IMR-90 (cell line): Measurements from ENCODE around the gene NOD2. TPM values are rescaled to one million over a fixed set of nuclear protein-coding genes. Genes with fewer than 3 reads are reported as not detected.

Experiments
- ATAC-seq: fragments of 200-7000 bp; cut with Tn5 transposase; 2 replicates; pipeline ENCODE4 v1.9.1; 2020; ENCODE audit warnings: low read depth, mild to moderate bottlenecking, moderate library complexity
- BruUV-seq: library from RNA; stranded (reverse); fragments of 400-500 nt; replicated peaks from 2 replicates; lab custom pipeline; 2021; lab: Mats Ljungman, UMichigan
- CTCF ChIA-PET: fragments of 300-600 bp; formaldehyde crosslinking; extraction: SDS; loops from one replicate; lab custom pipeline; 2021; ENCODE audit warnings: antibody characterized with exemption; lab: Yijun Ruan, JAX
- POLR2A ChIA-PET: fragments of 300-600 bp; sonication (Branson Sonifier 250); formaldehyde crosslinking; loops from one replicate; lab custom pipeline; 2022; ENCODE audit warnings: antibody characterized with exemption; ENCODE audit not compliant: unreplicated experiment; lab: Charles Lee
- DNase-seq: peaks from one replicate; pipeline ENCODE4 v3.0.0; 2013
- H2AFZ ChIP-seq: replicated peaks from 2 replicates; pipeline ENCODE3; 2013; ENCODE audit warnings: low read length, mild to moderate bottlenecking; ENCODE audit not compliant: poor library complexity
- H2AK5ac ChIP-seq: 2 replicates; pipeline ENCODE4 v1.6.1; 2013; ENCODE audit warnings: low read depth, low read length, inconsistent platforms
- H2AK9ac ChIP-seq: replicated peaks from 2 replicates; pipeline ENCODE3; 2013; ENCODE audit warnings: mild to moderate bottlenecking, low read depth, low read length, moderate library complexity; ENCODE audit not compliant: poor library complexity
- H2BK120ac ChIP-seq: 2 replicates; pipeline ENCODE4 v1.6.1; 2013; ENCODE audit warnings: low read depth, low read length, inconsistent platforms
- H2BK15ac ChIP-seq: 3 replicates; pipeline ENCODE4 v1.6.1; 2013; ENCODE audit warnings: low read depth, low read length, inconsistent platforms
- H2BK20ac ChIP-seq: 2 replicates; pipeline ENCODE4 v1.6.1; 2013; ENCODE audit warnings: low read depth, mild to moderate bottlenecking, inconsistent platforms, low read length, moderate library complexity
- H2BK5ac ChIP-seq: 2 replicates; pipeline ENCODE4 v1.6.1; 2013; ENCODE audit warnings: mild to moderate bottlenecking, low read depth, low read length, inconsistent platforms; ENCODE audit not compliant: poor library complexity, severe bottlenecking
- H3K14ac ChIP-seq: replicated peaks from 2 replicates; pipeline ENCODE4 v1.6.1; 2013; ENCODE audit warnings: low read depth, low read length, inconsistent platforms
- H3K18ac ChIP-seq: 2 replicates; pipeline ENCODE4 v1.6.1; 2013; ENCODE audit warnings: low read depth, low read length, control low read depth
- H3K23ac ChIP-seq: 2 replicates; pipeline ENCODE4 v1.6.1; 2013; ENCODE audit warnings: low read depth, low read length, inconsistent platforms
- H3K27ac ChIP-seq: 2 replicates; pipeline ENCODE4 v1.5.1; 2013; ENCODE audit warnings: mild to moderate bottlenecking, control low read depth, low read length; ENCODE audit not compliant: insufficient read depth
- H3K27me3 ChIP-seq: 2 replicates; pipeline ENCODE4 v1.6.1; 2013; ENCODE audit warnings: low read length; ENCODE audit not compliant: control insufficient read depth, insufficient read depth
- H3K36me3 ChIP-seq: 2 replicates; pipeline ENCODE4 v1.6.1; 2013; ENCODE audit warnings: low read length, mixed read lengths; ENCODE audit not compliant: control insufficient read depth, insufficient read depth
- H3K4ac ChIP-seq: 2 replicates; pipeline ENCODE4 v1.6.1; 2013; ENCODE audit warnings: low read depth, low read length, inconsistent platforms
- H3K4me1 ChIP-seq: 2 replicates; pipeline ENCODE4 v1.6.1; 2013; ENCODE audit warnings: low read length, mixed read lengths; ENCODE audit not compliant: control insufficient read depth, insufficient read depth
- H3K4me2 ChIP-seq: 2 replicates; pipeline ENCODE4 v1.6.1; 2013; ENCODE audit warnings: low read depth, mild to moderate bottlenecking, control low read depth, low read length, moderate library complexity
- H3K4me3 ChIP-seq: 2 replicates; pipeline ENCODE4 v1.5.1; 2013; ENCODE audit warnings: low read depth, mild to moderate bottlenecking, control low read depth, low read length, moderate library complexity; ENCODE audit not compliant: insufficient read depth
- H3K56ac ChIP-seq: 2 replicates; pipeline ENCODE4 v1.6.1; 2013; ENCODE audit warnings: low read length, inconsistent platforms; ENCODE audit not compliant: insufficient read depth; ENCODE audit errors: extremely low read depth
- H3K79me1 ChIP-seq, 2 experiments: 2 replicates each; pipeline ENCODE4 v1.6.1; 2013; ENCODE audit warnings: low read length in 2 of 2, inconsistent platforms in 1 of 2, low read depth in 1 of 2
- H3K9ac ChIP-seq: 2 replicates; pipeline ENCODE4 v1.6.1; 2013; ENCODE audit warnings: low read depth, low read length, control low read depth
- H3K9me1 ChIP-seq: 2 replicates; pipeline ENCODE4 v1.6.1; 2013; ENCODE audit warnings: low read length, inconsistent platforms; ENCODE audit not compliant: insufficient read depth
- H3K9me3 ChIP-seq: 2 replicates; pipeline ENCODE4 v1.6.1; 2013; ENCODE audit warnings: low read length; ENCODE audit not compliant: control insufficient read depth, insufficient read depth
- H4K20me1 ChIP-seq: 2 replicates; pipeline ENCODE4 v1.6.1; 2013; ENCODE audit warnings: low read length, inconsistent platforms; ENCODE audit not compliant: insufficient read depth
- H4K5ac ChIP-seq: 2 replicates; pipeline ENCODE4 v1.6.1; 2013; ENCODE audit warnings: mild to moderate bottlenecking, low read depth, low read length, control low read depth
- H4K8ac ChIP-seq, 2 experiments: 2 replicates each; pipeline ENCODE4 v1.6.1; 2013; ENCODE audit warnings: low read depth in 2 of 2, low read length in 2 of 2, control low read depth in 1 of 2, inconsistent platforms in 1 of 2
- H4K91ac ChIP-seq: 2 replicates; pipeline ENCODE4 v1.6.1; 2013; ENCODE audit warnings: low read depth, low read length, inconsistent platforms; ENCODE audit not compliant: insufficient read depth
- BHLHE40 ChIP-seq: fragments of 150-350 bp; IDR thresholded peaks from 2 replicates; pipeline ENCODE4 v1.6.1; 2016; ENCODE audit warnings: mild to moderate bottlenecking, low read depth, low read length
- CEBPB ChIP-seq: IDR thresholded peaks from 2 replicates; pipeline ENCODE4 v1.6.1; 2012; ENCODE audit warnings: low read depth, low read length, improper control_type of control experiment
- CHD1 ChIP-seq: IDR thresholded peaks from 2 replicates; pipeline ENCODE4 v1.6.1; 2012; ENCODE audit warnings: low read depth, low read length, improper control_type of control experiment
- MAFK ChIP-seq: IDR thresholded peaks from 2 replicates; pipeline ENCODE4 v1.6.1; 2012; ENCODE audit warnings: low read depth, low read length, improper control_type of control experiment
- MAZ ChIP-seq: IDR thresholded peaks from 2 replicates; pipeline ENCODE4 v1.6.1; 2012; ENCODE audit warnings: low read depth, mild to moderate bottlenecking, low read length, improper control_type of control experiment, moderate library complexity, borderline replicate concordance
- POLR2A ChIP-seq: IDR thresholded peaks from 2 replicates; pipeline ENCODE4 v1.6.1; 2012; ENCODE audit warnings: mild to moderate bottlenecking, low read depth, low read length
- RAD21 ChIP-seq: IDR thresholded peaks from 2 replicates; pipeline ENCODE4 v1.6.1; 2012; ENCODE audit warnings: low read length, improper control_type of control experiment
- RFX5 ChIP-seq: IDR thresholded peaks from 2 replicates; pipeline ENCODE4 v1.8.0; 2012; ENCODE audit warnings: low read depth, mild to moderate bottlenecking, low read length, moderate library complexity
- SMC3 ChIP-seq: fragments of 150-350 bp; IDR thresholded peaks from 2 replicates; pipeline ENCODE4 v1.6.1; 2016; ENCODE audit warnings: low read depth, mild to moderate bottlenecking, antibody characterized with exemption, low read length, moderate library complexity
- WGBS, 2 experiments: methylation state at CpG; one replicate each; pipeline versions ENCODE4 v1.1.5 to v1.1.7; 2013; ENCODE audit warnings: missing lambda C conversion rate in 2 of 2; ENCODE audit not compliant: insufficient read length in 1 of 2; ENCODE audit errors: extremely low coverage in 2 of 2; 5-methylcytosine and 5-hydroxymethylcytosine counted together
- dilution Hi-C: fragments of 300-500 bp; cut with HindIII; formaldehyde crosslinking; loops from one replicate; pipeline ENCODE4 v1.14.3; 2018; ENCODE audit warnings: low sequenced_read_pairs; ENCODE audit not compliant: unreplicated experiment
- in situ Hi-C: fragments of 300-500 bp; cut with MboI; formaldehyde crosslinking; loops from 3 replicates; pipeline ENCODE4 v1.14.3; 2019; ENCODE audit warnings: low sequenced_read_pairs, inconsistent platforms, mixed read lengths
- intact Hi-C: fragments of 100-400 bp; cut with micrococcal nuclease; formaldehyde crosslinking; loops from 2 replicates; pipeline ENCODE4 v1.10.0; 2022
- polyA plus RNA-seq, 3 experiments: library from polyadenylated mRNA; depleted of rRNA; stranded (reverse); fragments of >200 nt; gene quantifications; 2 replicates each; pipeline ENCODE4 v1.2.3, GENCODE V29; 2012; ENCODE audit warnings: low replicate concordance in 1 of 3
- total RNA-seq: library from RNA; depleted of rRNA; stranded (reverse); fragments of >200 nt; gene quantifications from 2 replicates; pipeline ENCODE4 v1.2.3, GENCODE V29; 2012

The NOD2 gene
- total and polyA plus RNA-seq, 2 of the 4 experiments (the other 2 are of a cell fraction) = not detected

DNA sequence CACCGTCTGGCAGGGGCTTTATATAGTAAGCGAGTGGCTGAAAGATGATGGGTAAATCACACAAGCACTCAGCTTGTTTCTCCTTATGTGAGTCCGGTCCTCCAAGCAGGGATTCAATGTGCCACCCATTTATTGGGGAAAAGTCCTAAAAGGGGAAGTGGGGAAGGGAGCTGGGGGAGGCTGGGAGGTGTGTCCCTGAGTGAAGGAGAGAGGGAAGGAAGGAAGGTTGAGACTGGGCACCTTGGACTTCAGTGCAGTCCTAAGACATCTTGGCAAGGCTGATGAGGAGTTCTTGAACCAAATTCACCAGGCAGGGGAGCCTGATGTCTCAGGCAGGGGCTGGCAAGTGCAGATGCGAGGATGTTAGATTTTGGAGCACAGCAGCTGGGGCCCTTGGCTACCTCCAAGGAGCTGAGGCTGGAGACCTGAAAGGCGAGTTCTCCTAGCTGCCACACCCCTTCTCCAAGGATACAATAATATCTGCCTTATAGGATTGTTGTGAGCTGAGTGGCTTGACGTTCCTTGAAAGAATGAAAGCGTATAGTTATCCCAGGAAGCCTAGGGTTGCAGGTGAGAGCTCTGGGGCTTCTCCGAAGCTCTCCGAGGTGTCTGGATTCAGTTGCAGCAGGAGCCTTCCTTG is 25.5 kb downstream of the NOD2 start:
- no peak overlapping the region for H3K4ac ChIP-seq
- no peak overlapping the region for H2AFZ ChIP-seq
- no peak overlapping the region for H3K56ac ChIP-seq
- H2AK9ac ChIP-seq = no peak overlapping the region
- dilution Hi-C loops (no loop called here), intact Hi-C loops (no loop called here), in situ Hi-C loops (no loop called here)
- no peaks in the 10 kb centered on the region for H4K20me1 ChIP-seq
- BruUV-seq = no TSS peak
- H3K4me1 ChIP-seq = no peaks in the 10 kb centered on the region
- no peaks in the 10 kb centered on the region for H3K79me1 ChIP-seq
- no peaks in the 10 kb centered on the region for H3K9me1 ChIP-seq
- H2BK5ac ChIP-seq = no peak overlapping the region
- no peaks in the 10 kb centered on the region for H3K9me3 ChIP-seq
- no peak overlapping the region for H3K23ac ChIP-seq
- no peak overlapping the region for H2BK20ac ChIP-seq
- CTCF ChIA-PET = no interaction called here
- H3K36me3 ChIP-seq = no peaks in the 10 kb centered on the region
- no peak for ATAC-seq
- no peak overlapping the region for H3K4me3 ChIP-seq
- no peak overlapping the region for H4K5ac ChIP-seq
- no peak overlapping the region for H3K27ac ChIP-seq
- H3K18ac ChIP-seq = no peak overlapping the region
- no peak overlapping the region for H3K14ac ChIP-seq
- no peak overlapping the region for H2AK5ac ChIP-seq
- no peak overlapping the region for H4K91ac ChIP-seq
- no peak for DNase-seq
- POLR2A ChIA-PET = no interaction called here
- no peak overlapping the region for H2BK15ac ChIP-seq
- no peak overlapping the region for H3K4me2 ChIP-seq
- WGBS, 2 experiments = 79% methylated on average over 5 of the region's 9 CpGs; no CpG with 5 or more reads in 1 of the 2 experiments
- H4K8ac ChIP-seq = no peak overlapping the region
- TF ChIP-seq RFX5 (no peak), SMC3 (no peak), MAFK (no peak), MAZ (no peak), BHLHE40 (no peak), CHD1 (no peak), RAD21 (no peak), POLR2A (no peak), CEBPB (no peak)
- H3K9ac ChIP-seq = no peak overlapping the region
- H2BK120ac ChIP-seq = no peak overlapping the region
- H3K27me3 ChIP-seq = no peaks in the 10 kb centered on the region; the same call in 1 of the 2 replicates
